Measurements from ENCODE around the gene CEBPG. TPM values are rescaled to one million over a fixed set of nuclear protein-coding genes. Genes with fewer than 3 reads are reported as not detected.

The CEBPG gene
- total RNA-seq, 4 donors from 2014 or later: 18.5 to 31.6 (median 26.8) TPM

DNA sequence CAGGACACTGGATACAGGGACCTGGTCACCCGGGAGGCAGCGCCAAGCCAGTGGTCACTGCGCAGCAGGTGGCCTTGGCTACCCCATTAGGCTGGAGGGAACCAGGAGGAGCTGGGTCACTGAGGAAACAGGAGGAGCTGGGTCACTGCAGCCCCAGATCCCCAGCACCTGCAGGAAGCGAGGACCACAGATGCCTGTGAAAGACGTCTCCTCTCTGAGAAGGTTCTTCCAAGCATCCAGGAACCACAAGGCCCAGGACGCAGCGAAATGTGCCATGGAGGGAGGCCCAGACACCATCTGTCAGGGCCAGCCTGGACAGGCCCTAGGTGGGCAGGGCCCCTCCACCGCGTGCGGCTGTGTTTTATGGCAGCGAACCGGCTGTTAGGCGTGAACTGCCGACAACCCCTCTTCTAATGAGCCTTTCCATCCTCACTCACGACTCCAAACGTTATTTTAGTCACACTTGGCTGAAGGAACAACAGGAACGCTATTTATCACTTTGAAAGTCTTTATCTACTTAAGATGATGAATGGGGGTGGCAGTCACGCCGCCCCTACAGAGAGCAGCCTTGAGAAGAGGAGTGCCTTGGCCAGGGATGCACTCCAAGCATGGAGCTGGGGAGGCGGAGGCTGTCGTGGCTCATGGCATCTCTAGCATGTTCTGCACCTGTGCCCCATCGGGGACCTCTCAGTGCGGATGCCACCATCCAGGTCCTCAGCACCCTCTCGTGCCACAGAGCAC, 53.3 kb downstream of the CEBPG start:
- intact Hi-C loops (cut with DNase I): no loop called here

DNA sequence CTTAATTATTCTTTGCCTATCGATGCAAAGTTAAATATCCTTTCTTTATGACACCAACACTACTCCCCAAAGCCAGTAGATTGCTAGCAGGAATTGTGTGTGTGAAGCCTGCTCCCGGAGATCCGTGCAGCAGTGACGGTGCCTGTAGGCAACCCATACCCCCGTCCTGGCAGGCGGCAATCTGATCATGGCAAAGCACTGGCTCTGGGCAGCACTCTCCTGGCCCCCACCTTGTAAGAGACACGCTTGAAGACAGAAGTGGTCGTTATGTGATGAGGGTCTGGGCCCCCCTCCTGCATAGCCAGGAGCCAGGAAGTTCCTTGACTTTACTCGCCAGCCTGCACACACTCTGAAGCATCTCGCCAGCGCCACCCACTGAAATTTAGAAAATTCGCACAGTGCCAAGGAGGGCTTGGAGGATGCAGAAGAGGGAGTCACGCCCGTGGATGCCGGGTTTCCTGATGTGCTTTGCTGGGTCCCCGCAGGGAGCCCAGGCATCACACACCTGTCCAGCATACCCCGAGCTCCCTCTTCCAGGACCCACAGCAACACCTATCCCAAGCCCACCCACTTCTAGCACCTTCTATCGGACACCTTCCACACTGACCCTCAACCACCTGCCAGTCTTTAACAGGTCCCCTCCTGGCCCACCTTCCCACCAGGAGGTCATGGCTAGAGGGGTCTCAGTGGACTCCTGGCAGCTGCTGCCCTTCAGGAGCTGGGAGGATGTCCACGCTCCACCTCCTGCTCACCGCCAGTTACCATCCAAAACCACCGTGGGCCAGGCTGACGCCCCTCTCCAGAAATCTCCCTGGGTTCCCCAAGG, 54.5 kb downstream of the CEBPG start:
- Histone ChIP-seq H3K27ac (no peak overlapping the region), H3K27me3 (no peaks in the 10 kb centered on the region), H3K9me3 (no peaks in the 10 kb centered on the region), H3K4me1 (peaks cover 0 to 16% (median 0%) of the 10 kb centered on the region in 3 donors), H3K4me3 (no peak overlapping the region), H3K36me3 (no peaks in the 10 kb centered on the region)
- intact Hi-C loops (cut with DNase I): no loop called here
- TF ChIP-seq, protein P1, sequence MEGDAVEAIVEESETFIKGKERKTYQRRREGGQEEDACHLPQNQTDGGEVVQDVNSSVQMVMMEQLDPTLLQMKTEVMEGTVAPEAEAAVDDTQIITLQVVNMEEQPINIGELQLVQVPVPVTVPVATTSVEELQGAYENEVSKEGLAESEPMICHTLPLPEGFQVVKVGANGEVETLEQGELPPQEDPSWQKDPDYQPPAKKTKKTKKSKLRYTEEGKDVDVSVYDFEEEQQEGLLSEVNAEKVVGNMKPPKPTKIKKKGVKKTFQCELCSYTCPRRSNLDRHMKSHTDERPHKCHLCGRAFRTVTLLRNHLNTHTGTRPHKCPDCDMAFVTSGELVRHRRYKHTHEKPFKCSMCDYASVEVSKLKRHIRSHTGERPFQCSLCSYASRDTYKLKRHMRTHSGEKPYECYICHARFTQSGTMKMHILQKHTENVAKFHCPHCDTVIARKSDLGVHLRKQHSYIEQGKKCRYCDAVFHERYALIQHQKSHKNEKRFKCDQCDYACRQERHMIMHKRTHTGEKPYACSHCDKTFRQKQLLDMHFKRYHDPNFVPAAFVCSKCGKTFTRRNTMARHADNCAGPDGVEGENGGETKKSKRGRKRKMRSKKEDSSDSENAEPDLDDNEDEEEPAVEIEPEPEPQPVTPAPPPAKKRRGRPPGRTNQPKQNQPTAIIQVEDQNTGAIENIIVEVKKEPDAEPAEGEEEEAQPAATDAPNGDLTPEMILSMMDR (IDR thresholded peaks at IDR 0.05): no peak
- TF ChIP-seq POLR2A (IDR thresholded peaks at IDR 0.05): no peak
- no peak for DNase-seq
- 88 to 95% methylated on average over 10 to 14 of the region's 22 CpGs for WGBS, 2 donors

More for the DNA sequence above, 53.3 kb downstream of the CEBPG start:
- Histone ChIP-seq H3K36me3 (no peaks in the 10 kb centered on the region), H3K4me3 (no peak overlapping the region), H3K4me1 (peaks cover 0 to 5% (median 0%) of the 10 kb centered on the region in 3 donors), H3K27me3 (no peaks in the 10 kb centered on the region), H3K9me3 (no peaks in the 10 kb centered on the region), H3K27ac (no peak overlapping the region)
- 57 to 67% methylated on average over 11 to 16 of the region's 24 CpGs for WGBS, 2 donors
- TF ChIP-seq, protein P1 (IDR thresholded peaks at IDR 0.05): no peak
- TF ChIP-seq POLR2A (IDR thresholded peaks at IDR 0.05): no peak
- DNase-seq: no peak

DNA sequence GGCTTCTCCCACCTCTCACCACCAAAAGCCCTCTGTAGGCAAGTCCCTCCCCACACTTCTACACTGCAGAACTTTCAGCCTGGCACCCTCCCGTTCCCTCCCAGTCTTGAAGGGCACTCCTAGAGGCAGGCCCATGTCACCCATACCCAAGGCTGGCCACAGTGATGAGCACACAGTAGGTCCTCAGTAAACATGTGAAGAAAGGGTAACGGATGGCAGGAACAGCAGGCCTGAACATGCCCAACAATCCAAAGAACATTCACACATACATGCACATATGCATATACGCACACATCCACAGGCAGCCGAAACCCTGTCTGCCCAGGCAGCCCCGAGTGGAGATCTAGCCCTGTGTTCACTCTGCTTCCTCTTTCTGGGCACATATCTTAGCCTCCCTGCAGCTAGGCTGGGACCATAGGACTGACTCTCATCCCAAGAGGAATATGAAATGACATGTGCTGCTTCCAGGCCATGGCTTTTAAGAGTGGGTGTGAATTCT, 55.2 kb downstream of the CEBPG start:
- Histone ChIP-seq H3K27ac (no peak overlapping the region), H3K36me3 (no peaks in the 10 kb centered on the region), H3K9me3 (no peaks in the 10 kb centered on the region), H3K27me3 (no peaks in the 10 kb centered on the region), H3K4me3 (no peak overlapping the region), H3K4me1 (peaks cover 0 to 20% (median 0%) of the 10 kb centered on the region in 3 donors)
- TF ChIP-seq, protein P1 (IDR thresholded peaks at IDR 0.05): no peak
- no peak for TF ChIP-seq POLR2A (IDR thresholded peaks at IDR 0.05)
- intact Hi-C loops (cut with DNase I): no loop called here
- WGBS, 2 donors: 67 to 75% methylated on average over 3 to 5 of the region's 5 CpGs
- no peak for DNase-seq

DNA sequence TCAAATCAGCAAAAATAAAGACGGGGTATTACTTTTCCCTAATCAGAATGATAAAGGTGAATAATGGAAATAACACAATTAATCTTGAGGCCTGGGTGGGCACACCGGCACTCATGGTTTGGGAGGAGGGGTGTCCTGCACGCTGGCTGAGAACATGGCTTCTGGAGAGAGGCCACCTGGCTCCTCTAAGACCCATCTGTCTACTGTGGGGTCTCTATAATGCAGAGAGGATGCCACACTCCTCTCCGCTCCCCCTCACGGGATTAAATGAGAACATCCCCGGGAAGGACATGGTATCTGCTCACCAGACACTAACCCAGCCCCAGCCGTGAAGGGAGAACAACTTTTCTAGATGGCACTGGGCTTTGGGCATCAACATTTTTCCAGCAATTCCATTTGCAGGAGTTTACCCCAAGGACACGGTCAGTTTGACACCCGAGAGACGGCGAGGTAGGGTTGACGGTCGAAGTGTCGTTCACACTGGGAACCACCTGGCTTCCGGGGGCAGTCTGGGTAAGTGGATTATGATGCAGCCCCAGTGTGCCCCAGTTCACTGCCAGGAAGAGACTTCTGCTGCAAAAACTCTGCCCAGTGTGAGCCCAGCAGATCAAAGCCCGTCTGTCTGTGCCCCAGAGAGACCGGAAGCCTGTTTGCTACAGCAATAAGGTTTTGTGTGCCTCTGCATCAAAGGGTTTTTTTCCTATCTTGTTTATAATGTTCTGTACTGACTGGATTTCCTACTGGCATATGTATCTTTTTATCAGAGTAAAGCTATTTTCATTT, 56.6 kb downstream of the CEBPG start:
- Histone ChIP-seq H3K9me3 (no peaks in the 10 kb centered on the region), H3K4me3 (no peak overlapping the region), H3K27me3 (no peaks in the 10 kb centered on the region), H3K4me1 (peaks cover 0 to 20% (median 0%) of the 10 kb centered on the region in 3 donors), H3K27ac (no peak overlapping the region), H3K36me3 (no peaks in the 10 kb centered on the region)
- intact Hi-C loops (cut with DNase I): loop anchor here (5.0 kb wide), 1 partner anchor 342 kb away; no protein-coding TSS in a partner anchor
- DNase-seq: no peak
- 51 to 70% methylated on average over 8 to 14 of the region's 17 CpGs for WGBS, 2 donors
- TF ChIP-seq POLR2A (IDR thresholded peaks at IDR 0.05): no peak
- TF ChIP-seq, protein P1 (IDR thresholded peaks at IDR 0.05): no peak

All from esophagus squamous epithelium (tissue), 5 donors.